Measurements from ENCODE around the gene ZBTB40.

DNA sequence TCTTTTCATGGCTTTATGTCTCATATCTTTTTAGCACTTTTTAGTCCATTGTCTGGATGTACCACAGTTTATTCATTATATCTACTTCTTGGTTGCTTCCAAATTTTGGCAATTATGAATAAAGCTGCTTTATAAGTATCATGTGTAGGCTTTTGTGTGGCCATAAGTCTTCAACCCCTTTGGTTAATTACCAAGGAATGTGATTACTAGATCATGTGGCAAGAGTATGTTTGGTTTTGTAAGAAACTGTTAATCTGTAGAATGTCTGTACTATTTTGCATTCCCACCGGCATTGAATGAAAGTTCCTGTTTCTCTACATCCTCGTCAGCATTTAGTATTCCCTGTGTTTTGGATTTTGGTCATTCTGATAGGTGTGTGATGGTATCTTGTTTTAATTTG is 31.5 kb downstream of the ZBTB40 start:
- TF ChIP-seq NCOA2 (CRISPR knock-in tag; IDR thresholded peaks at IDR 0.05), result no peak
- TF ChIP-seq, protein P1, sequence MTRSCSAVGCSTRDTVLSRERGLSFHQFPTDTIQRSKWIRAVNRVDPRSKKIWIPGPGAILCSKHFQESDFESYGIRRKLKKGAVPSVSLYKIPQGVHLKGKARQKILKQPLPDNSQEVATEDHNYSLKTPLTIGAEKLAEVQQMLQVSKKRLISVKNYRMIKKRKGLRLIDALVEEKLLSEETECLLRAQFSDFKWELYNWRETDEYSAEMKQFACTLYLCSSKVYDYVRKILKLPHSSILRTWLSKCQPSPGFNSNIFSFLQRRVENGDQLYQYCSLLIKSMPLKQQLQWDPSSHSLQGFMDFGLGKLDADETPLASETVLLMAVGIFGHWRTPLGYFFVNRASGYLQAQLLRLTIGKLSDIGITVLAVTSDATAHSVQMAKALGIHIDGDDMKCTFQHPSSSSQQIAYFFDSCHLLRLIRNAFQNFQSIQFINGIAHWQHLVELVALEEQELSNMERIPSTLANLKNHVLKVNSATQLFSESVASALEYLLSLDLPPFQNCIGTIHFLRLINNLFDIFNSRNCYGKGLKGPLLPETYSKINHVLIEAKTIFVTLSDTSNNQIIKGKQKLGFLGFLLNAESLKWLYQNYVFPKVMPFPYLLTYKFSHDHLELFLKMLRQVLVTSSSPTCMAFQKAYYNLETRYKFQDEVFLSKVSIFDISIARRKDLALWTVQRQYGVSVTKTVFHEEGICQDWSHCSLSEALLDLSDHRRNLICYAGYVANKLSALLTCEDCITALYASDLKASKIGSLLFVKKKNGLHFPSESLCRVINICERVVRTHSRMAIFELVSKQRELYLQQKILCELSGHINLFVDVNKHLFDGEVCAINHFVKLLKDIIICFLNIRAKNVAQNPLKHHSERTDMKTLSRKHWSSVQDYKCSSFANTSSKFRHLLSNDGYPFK (CRISPR knock-in tag; IDR thresholded peaks at IDR 0.05; ENCODE audit: borderline replicate concordance), result no peak
- TF ChIP-seq YY1 (IDR thresholded peaks at IDR 0.05; ENCODE audit: insufficient read depth, insufficient replicate concordance, low read depth, low read length), result no peak
- TF ChIP-seq, protein P2, sequence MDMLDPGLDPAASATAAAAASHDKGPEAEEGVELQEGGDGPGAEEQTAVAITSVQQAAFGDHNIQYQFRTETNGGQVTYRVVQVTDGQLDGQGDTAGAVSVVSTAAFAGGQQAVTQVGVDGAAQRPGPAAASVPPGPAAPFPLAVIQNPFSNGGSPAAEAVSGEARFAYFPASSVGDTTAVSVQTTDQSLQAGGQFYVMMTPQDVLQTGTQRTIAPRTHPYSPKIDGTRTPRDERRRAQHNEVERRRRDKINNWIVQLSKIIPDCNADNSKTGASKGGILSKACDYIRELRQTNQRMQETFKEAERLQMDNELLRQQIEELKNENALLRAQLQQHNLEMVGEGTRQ (IDR thresholded peaks at IDR 0.05; ENCODE audit: low read depth, low read length), result no peak
- TF ChIP-seq, protein P2 (CRISPR knock-in tag; IDR thresholded peaks at IDR 0.05; ENCODE audit: borderline replicate concordance), result no peak
- TF ChIP-seq EP300 (IDR thresholded peaks at IDR 0.05; ENCODE audit: low read depth in 2 of 2, low read length in 2 of 2), result no peak
- TF ChIP-seq EP300 (CRISPR knock-in tag; IDR thresholded peaks at IDR 0.05; ENCODE audit: borderline replicate concordance), result no peak
- no peak for TF ChIP-seq TOPORS (CRISPR knock-in tag; IDR thresholded peaks at IDR 0.05)
- TF ChIP-seq CBX2 (IDR thresholded peaks at IDR 0.05; ENCODE audit: low read depth, low read length), result no peak
- no peak for TF ChIP-seq CBX2 (CRISPR knock-in tag; IDR thresholded peaks at IDR 0.05; ENCODE audit: low read depth)
- TF ChIP-seq CBX5 (CRISPR knock-in tag; IDR thresholded peaks at IDR 0.05; ENCODE audit: borderline replicate concordance), result no peak
- TF ChIP-seq, protein P3, sequence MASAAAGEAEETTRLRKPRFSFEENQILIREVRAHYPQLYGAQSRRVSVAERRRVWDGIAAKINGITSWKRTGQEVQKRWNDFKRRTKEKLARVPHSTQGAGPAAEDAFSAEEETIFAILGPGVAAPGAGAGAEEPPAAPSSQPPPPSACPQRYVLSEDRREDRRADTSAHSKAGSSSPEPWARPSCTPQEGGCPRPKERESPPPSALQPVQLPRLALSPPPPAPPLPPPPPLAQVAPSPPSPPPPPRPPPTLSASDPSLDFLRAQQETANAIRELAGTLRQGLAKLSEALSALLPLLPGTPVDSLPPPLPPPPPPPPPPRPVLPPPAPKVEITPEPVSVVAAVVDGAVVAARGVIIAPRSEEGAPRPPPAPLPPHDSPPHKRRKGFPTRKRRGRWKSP (CRISPR knock-in tag; IDR thresholded peaks at IDR 0.05), result no peak
- TF ChIP-seq, protein P4, sequence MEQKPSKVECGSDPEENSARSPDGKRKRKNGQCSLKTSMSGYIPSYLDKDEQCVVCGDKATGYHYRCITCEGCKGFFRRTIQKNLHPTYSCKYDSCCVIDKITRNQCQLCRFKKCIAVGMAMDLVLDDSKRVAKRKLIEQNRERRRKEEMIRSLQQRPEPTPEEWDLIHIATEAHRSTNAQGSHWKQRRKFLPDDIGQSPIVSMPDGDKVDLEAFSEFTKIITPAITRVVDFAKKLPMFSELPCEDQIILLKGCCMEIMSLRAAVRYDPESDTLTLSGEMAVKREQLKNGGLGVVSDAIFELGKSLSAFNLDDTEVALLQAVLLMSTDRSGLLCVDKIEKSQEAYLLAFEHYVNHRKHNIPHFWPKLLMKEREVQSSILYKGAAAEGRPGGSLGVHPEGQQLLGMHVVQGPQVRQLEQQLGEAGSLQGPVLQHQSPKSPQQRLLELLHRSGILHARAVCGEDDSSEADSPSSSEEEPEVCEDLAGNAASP (CRISPR knock-in tag; IDR thresholded peaks at IDR 0.05; ENCODE audit: borderline replicate concordance), result no peak
- no peak for TF ChIP-seq FOXK2 (IDR thresholded peaks at IDR 0.05)
- no peak for TF ChIP-seq SMAD1 (CRISPR knock-in tag; IDR thresholded peaks at IDR 0.05; ENCODE audit: borderline replicate concordance, low read depth)

Data from HepG2 (cell line).